ENCODE data around the gene LRP1B.

The LRP1B gene

DNA sequence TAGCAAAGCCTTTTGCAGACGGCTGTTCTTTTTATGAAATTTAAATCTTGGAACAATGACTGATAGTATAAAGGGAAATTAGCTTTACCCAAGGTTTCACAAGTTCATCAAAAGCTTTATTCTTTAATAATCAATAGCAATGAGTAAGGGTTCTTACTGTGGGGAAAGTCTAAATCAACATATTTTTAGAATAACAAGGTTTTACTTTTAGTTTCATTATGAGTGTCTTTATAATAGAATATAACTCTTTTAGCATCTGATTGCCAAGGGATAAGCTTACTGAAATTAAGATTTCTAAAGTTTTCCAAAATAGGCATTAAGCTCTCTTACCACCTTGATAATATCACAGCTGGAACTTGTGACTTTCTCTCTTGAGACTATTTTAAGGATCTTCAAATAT, 1489.7 kb downstream of the LRP1B start:
- no peak for DNase-seq

- DNase-seq, result no peak
Measured at GRCh38 chr2:140639628-140640027, 1491.2 kb downstream of the LRP1B start.

DNA sequence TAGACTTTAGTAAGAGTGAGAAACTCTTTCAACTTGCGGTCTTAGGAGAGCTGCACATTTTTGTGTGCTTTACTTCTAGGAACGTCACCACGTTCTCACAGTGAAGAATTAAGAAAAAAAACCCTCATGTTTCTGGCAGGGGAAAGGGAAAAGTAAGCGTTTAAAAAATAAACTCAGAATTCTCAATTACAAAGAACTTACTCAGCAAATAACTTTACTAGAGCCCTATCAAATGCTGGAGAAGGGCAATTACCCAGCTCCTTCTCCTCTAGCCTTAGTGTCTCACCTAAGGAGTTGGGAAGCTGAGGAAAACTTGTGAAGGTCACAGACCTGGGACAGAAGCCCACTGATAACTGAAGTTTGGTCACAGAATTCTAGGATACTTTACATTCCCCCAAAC, 1500.3 kb downstream of the LRP1B start:
- no peak for DNase-seq

DNA sequence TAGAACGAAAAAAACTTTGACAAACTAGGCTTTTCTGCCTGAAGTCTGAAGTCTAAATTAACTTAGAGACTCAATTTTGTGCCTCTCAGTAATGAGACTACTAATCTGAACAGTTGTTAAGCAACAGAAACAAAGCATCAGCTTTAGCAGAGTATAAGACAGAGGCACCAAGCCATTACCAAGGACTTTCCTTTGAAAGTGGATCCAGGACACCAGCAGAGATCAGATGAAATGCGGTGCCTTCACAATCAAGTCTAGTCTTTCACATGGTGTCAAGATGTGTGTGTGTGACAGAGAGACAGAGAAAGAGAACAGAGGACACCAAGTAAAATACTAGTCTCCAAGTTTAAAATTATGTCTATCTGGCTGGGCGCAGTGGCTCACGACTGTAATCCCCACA, 1502.9 kb downstream of the LRP1B start:
- no peak for DNase-seq

DNA sequence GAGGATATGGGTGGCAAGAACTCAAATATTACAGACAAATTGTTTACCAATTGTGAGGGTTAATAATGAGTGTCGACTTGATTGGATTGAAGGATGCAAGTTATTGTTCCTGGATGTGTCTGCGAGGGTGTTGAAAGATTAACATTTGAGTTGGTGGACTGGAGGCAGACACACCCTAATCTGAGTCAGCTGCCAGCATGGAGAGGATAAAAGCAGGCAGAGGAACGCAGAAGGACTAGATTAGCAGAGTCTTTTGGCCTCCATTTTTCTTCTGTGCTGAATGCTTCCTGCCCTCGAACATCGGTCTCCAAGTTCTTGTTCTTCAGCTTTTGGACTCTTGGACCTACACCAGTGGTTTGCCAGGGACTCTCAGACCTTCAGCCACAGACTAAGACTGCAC, 1503.7 kb downstream of the LRP1B start:
- DNase-seq, result no peak

- no peak for DNase-seq
Measured at GRCh38 chr2:140624200-140624599, 1506.6 kb downstream of the LRP1B start.

DNA sequence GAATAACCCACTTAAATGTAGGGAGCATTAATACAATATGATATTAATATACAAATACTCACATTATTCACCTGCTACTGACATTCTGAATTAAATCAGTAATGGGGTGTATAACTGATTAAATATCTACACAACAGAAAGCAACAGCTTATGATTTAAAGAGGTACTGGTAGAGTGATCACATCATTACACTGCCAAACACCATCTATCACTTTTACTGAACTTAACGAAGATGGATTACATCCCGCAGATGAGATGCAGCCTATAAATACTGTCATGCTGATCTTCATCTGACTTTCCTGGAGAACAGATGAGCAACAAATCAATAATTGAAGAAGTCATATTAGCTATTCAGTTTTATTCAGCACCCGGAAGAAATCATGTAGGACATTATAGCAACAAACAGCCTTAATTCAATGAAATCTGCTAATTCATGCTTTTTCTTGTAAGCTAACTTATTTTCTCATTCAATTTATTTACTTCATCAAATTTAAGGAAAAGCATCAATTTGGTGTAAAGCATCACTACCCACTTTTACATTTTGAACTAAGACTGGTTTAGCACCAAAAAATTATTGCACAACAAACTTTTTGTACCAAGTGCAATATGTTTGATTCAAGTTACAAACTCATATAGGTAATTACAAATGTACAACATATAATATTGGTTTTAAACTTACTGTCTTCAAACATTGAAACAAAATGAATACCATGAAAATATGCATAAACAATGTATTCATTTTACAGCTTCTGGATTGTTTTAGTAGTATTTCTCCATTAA, 1509.0 kb downstream of the LRP1B start:
- DNase-seq, result no peak

DNA sequence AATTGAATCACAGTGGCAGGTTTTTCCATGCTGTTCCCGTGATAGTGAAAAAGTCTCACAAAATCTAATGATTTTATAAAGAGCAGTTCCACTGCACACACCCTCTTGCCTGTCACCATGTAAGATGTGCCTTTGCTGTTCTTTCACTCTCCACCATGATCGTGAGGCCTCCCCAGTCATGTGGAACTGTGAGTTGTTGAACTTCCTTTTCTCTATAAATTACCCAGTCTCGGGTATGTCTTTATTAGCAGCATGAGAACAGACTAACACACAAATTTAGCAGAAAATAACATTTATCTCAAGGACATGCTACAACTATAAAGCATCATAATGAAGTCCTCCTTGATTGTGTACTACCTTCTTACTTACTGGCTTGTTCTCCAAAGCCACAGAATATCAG, 1526.0 kb downstream of the LRP1B start:
- no peak for DNase-seq

GRCh38 chr2:140604096-140604495, 1526.7 kb downstream of the LRP1B start:
- no peak for DNase-seq

- no peak for DNase-seq
Measured at GRCh38 chr2:140603416-140603815, 1527.4 kb downstream of the LRP1B start.

GRCh38 chr2:140601801-140602200, 1529.0 kb downstream of the LRP1B start:
- no peak for DNase-seq

GRCh38 chr2:140601342-140601741, 1529.5 kb downstream of the LRP1B start:
- DNase-seq, result no peak

GRCh38 chr2:140600116-140600515, 1530.7 kb downstream of the LRP1B start:
- DNase-seq, result no peak

DNA sequence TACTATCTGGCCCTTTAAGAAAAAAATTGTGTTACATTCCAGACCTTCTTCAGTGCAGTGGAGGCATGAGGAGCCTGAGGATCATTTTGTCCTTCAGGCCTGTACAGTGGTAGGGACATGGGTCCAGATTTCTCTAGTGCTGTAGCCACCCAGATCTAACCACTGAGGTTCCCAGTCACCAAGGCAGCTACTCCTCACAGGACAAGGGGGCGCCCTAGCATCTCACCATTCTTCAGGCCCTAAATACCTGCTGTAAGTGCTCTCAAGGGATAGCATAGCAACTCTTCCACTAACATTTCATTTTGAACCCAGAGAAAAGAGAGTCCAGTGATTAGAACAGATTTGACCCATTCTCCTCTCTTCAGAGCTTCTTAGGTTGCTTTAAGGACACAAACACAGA, 1533.0 kb downstream of the LRP1B start:
- no peak for DNase-seq

GRCh38 chr2:140597205-140597604, 1533.6 kb downstream of the LRP1B start:
- no peak for DNase-seq

DNA sequence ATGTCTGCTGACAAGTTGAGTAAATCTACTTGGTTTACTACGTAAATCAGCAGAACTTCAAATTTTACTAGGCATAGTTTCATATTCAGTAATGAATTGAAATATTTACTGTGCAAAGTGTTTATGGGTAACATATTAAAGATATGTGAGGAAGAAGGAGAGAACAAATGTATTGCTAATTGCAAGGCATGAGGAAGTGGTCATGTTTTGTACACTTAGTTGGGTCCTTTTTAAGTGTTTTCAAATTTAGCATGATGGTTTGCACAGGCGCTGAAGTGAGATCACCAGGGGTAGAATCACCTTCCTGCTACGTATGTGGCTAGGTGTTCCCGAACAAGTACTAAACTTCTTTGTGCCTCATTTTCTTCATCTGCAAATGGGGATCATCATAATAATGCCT, 1534.4 kb downstream of the LRP1B start:
- DNase-seq, result no peak

- no peak for DNase-seq
Measured at GRCh38 chr2:140595107-140595506, 1535.7 kb downstream of the LRP1B start.

- DNase-seq, result no peak
Measured at GRCh38 chr2:140593132-140593531, 1537.7 kb downstream of the LRP1B start.

DNA sequence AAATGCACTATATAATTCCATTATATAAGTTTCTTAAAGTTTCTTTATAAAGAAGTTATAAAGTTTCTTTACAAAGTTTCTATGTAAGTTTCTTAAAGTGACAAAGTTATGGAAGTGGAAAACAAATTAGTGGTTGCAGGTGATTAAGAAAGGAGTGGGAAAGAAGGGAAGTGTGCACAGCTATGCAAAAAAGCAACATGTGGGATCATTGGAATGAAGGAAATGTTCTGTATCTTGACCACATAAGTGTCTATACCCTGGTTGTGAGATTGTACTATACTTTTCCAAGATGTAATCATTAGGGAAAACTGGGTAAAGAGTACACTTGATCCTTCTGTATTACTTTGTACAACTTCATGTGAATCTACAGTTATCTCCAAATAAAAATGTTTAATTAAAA, 1541.1 kb downstream of the LRP1B start:
- DNase-seq, result no peak

DNA sequence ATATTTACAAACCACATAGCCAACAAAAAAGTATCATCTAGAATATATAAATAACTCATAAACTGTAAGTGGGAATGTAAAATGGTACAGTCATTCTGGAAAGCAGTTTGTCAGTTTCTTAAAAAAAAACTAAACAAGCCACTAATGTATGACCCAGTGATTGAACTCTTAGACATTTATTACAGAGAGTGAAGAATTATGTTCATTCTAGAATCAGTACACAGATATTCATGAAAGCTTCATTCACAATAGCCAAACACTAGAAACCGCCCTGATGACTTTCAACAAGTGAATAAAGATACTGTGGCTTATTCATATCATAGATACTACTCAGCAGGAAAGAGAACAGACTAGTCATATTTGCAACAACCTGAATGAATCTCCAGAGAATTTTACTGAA, 1541.5 kb downstream of the LRP1B start:
- DNase-seq, result no peak

DNA sequence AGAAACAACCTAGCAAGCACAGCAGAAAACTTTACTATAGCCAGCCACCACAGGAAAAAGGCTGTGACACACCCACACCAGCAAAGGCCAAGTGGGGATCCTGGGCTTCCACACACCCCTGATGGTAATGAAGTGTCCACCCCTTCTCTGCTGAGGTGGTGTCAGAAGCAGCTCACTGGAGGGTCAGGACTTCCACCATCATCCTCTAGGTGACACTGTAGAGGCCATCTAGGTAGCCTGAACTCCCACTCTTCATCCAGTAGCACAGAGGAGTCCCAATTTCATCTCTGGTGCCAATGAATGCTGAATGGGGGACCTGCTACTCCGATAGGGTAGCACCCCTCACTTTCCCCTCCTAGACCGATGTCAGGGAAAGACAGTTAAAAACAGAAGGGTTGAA, 1544.4 kb downstream of the LRP1B start:
- no peak for DNase-seq

GRCh38 chr2:140585016-140585415, 1545.8 kb downstream of the LRP1B start:
- no peak for DNase-seq

DNA sequence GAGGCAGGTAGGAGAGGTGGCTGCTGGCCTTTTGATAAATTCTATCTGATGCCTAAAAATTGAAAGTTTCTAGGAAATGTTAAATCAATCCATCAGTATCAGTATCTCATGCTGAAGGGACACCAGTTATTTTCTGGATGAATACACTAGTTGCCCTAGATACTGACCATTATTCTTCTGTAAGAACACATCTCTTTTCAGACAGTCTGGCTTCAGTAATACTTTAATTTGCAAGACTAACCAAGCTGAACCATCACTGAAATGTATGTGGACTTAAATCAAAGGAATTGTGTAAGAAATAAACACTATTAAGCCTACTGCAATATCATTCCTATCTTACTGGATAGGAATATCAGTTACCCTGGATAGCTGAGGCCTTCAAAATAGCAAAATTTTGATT, 1546.3 kb downstream of the LRP1B start:
- DNase-seq, result no peak

DNA sequence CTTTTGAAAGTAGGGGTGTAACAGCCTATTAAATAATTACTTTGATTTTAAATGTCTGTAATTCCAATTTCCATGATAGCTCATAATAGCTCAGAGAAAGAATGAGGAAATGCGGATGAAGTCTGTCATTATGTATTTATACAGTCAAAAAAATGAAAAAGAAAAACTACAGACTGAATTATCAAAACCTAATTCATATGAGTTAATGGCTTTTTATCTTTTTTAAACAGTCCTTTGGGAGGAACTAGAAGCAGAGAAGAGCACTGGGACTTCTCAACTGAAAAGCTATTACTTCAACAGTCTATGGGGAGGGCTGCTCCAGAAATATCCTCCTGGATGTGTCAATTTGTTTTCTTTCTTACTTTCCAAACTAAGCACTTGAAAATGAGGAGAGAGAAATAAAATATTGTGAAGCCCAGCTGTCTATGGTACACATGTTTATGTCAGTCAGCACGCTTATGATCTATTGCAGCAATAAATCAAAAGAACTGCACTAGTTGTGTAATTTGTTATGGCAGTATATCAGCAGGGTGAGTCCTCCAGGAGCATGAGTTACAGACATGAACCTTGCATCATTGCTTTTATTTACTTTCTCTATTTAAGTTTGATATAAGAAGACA, 1550.2 kb downstream of the LRP1B start:
- no peak for DNase-seq

DNA sequence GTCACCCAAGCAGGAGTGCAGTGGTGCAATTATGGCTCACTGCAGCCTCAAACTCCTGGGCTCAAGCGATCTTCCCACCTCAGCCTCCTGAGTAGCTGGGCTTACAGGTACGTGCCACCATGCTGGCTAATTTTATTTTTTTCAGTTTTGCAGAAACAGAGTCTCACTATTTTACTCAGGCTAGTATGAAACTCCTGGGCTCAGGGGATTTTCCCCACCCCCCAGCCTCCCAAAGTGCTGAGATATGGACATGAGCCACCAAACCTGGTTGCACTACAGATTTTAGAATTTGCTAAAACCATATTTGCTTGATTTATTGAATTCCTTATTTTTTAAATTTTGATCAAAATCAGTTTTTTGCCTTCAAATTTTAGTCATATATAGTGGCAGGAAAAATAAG, 1553.4 kb downstream of the LRP1B start:
- DNase-seq, result no peak

Measured in stimulated activated CD4-positive, alpha-beta T cell treated with anti-CD3 and anti-CD28 coated beads, Interleukin-2, amount 100 ng/mL, for 48 hours (primary cell).